Measurements from ENCODE around the gene PXMP2. TPM values are rescaled to one million over a fixed set of nuclear protein-coding genes. Genes with fewer than 3 reads are reported as not detected.

The PXMP2 gene
- total and polyA plus RNA-seq, 9 donors = 17.7 to 28.9 (median 23.2) TPM

DNA sequence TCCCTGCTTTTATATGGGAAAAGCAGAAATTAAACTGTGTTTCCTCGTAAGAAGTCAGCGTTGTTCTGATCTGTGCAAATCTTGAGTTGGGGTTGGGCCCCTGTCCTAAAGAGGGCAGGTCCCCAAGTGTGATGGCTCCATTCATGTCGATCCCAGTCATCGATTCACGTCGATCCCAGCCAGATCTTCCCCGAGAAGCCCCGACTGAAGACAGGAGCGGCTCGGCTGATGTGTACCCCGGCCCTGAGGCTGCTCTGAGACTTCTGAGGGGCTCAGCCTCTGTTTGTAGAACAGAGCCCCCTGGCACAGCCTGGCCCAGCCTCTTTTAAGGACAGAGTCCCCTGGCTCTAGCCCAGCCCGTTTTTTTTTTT is 32.6 kb downstream of the PXMP2 start:
- no peak overlapping the region for H3K27ac ChIP-seq (ENCODE audit: low read length)
- peaks cover 73% of the 10 kb centered on the region for H3K36me3 ChIP-seq (ENCODE audit: control insufficient read depth, insufficient read depth, low read length)
- no peak for DNase-seq
- no peaks in the 10 kb centered on the region for H3K27me3 ChIP-seq (ENCODE audit: control insufficient read depth, insufficient read depth, low read length)
- 89% methylated on average over 12 of the region's 12 CpGs for WGBS (ENCODE audit: insufficient coverage)
- H3K4me3 ChIP-seq (ENCODE audit: low read length) = no peak overlapping the region
- no peaks in the 10 kb centered on the region for H3K9me3 ChIP-seq (replicated peaks; ENCODE audit: control insufficient read depth, low read depth, low read length)
- peaks cover 10% of the 10 kb centered on the region for H3K4me1 ChIP-seq (ENCODE audit: control insufficient read depth, insufficient read depth, low read length)

DNA sequence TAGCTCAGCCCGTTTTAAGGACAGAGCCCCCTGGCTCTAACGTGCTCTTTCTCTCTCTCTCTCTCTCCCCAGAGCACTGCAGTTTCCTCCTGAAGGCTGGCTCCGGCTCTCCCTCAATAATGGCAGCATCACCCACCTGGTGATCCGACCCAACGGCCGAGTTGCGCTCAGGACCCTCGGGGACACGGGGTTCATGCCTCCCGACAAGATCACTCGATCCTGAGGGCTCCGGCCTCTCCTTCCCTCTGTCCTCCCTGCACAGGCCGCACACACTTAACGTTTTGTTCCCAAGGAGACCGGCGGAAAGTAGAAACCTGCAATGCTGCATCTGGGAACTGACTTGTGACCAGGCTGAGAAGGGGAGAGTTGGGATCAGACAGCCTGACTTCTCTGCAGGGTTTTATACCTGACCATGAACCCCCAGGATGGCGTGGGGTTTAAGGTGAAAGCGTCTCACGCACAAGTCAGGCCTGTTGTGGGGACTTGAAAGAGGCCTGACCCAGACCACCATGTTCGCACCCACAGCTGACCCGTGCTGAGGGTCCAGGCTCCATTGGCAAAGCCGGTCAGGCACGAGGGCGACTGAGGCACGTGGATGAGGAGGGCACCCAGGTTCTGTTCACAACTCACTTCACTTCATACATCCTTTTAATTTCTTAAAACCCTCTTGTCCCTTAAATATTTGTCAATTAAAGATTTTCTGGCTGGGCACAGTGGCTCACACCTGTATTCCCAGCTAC is 33.4 kb downstream of the PXMP2 start:
- Histone ChIP-seq H3K4me1 (ENCODE audit: control insufficient read depth, insufficient read depth, low read length) (peaks cover 13% of the 10 kb centered on the region), H3K27ac (ENCODE audit: low read length) (no peak overlapping the region), H3K9me3 (replicated peaks; ENCODE audit: control insufficient read depth, low read depth, low read length) (no peaks in the 10 kb centered on the region), H3K4me3 (ENCODE audit: low read length) (no peak overlapping the region), H3K27me3 (ENCODE audit: control insufficient read depth, insufficient read depth, low read length) (no peaks in the 10 kb centered on the region), H3K36me3 (ENCODE audit: control insufficient read depth, insufficient read depth, low read length) (peaks cover 73% of the 10 kb centered on the region)
- no peak for DNase-seq
- 89% methylated on average over 17 of the region's 25 CpGs for WGBS (ENCODE audit: insufficient coverage)

DNA sequence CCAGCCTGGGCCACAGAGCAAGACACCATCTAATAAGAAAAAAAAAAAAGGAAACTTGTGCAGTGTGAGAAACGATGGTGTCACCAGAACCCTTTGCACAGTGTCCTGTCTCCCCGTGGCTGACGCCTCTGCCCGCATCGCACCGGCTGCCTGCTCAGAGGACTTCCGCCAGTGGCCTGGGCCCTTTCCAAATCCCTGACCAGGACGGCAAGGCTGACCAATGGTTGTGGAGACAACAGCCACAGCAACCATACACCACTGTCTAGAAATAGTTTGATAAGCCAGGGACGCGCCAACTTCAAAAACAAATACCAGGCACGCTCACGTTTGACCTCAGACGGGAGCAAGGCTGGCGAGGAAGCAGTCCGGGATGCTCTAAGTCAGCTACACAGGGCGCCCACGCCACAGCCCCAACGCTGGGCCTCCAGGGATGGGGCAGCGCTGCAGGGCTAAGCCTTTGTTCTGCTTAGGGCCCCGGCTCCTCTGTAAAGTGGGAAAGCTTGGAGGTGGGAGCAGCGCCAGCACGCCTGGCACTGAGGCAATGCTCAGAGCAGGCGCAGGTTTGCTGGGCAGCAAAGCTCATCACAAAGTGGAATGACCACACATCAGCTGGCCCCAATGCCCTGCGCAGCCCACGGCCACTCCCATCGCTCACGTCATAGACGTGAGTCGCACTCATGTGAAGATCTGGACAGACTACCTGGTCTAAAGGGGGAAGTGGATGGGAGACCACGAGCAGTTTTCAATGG is 35.8 kb downstream of the PXMP2 start:
- WGBS (ENCODE audit: insufficient coverage) = 87% methylated on average over 28 of the region's 30 CpGs
- peaks cover 76% of the 10 kb centered on the region for H3K36me3 ChIP-seq (ENCODE audit: control insufficient read depth, insufficient read depth, low read length)

GRCh38 chr12:132723764-132724140 is 36.4 kb downstream of the PXMP2 start:
- peaks cover 13% of the 10 kb centered on the region for H3K4me1 ChIP-seq (ENCODE audit: control insufficient read depth, insufficient read depth, low read length)
- no peaks in the 10 kb centered on the region for H3K27me3 ChIP-seq (ENCODE audit: control insufficient read depth, insufficient read depth, low read length)
- DNase-seq = no peak
- H3K9me3 ChIP-seq (replicated peaks; ENCODE audit: control insufficient read depth, low read depth, low read length) = no peaks in the 10 kb centered on the region
- H3K4me3 ChIP-seq (ENCODE audit: low read length) = no peak overlapping the region
- no peak overlapping the region for H3K27ac ChIP-seq (ENCODE audit: low read length)
- H3K36me3 ChIP-seq (ENCODE audit: control insufficient read depth, insufficient read depth, low read length) = peaks cover 78% of the 10 kb centered on the region
- 83% methylated on average over 1 of the region's 2 CpGs for WGBS (ENCODE audit: insufficient coverage)

More for the DNA sequence above, 35.8 kb downstream of the PXMP2 start:
- no peak for DNase-seq
- H3K27me3 ChIP-seq (ENCODE audit: control insufficient read depth, insufficient read depth, low read length) = no peaks in the 10 kb centered on the region
- H3K27ac ChIP-seq (ENCODE audit: low read length) = no peak overlapping the region
- H3K9me3 ChIP-seq (replicated peaks; ENCODE audit: control insufficient read depth, low read depth, low read length) = no peaks in the 10 kb centered on the region
- no peak overlapping the region for H3K4me3 ChIP-seq (ENCODE audit: low read length)
- peaks cover 13% of the 10 kb centered on the region for H3K4me1 ChIP-seq (ENCODE audit: control insufficient read depth, insufficient read depth, low read length)

- Histone ChIP-seq H3K4me3 (ENCODE audit: low read length) (no peak overlapping the region), H3K27ac (ENCODE audit: low read length) (peak overlapping the region; percentile 78), H3K4me1 (ENCODE audit: control insufficient read depth, insufficient read depth, low read length) (peaks cover 13% of the 10 kb centered on the region), H3K9me3 (replicated peaks; ENCODE audit: control insufficient read depth, low read depth, low read length) (no peaks in the 10 kb centered on the region), H3K27me3 (ENCODE audit: control insufficient read depth, insufficient read depth, low read length) (no peaks in the 10 kb centered on the region), H3K36me3 (ENCODE audit: control insufficient read depth, insufficient read depth, low read length) (peaks cover 74% of the 10 kb centered on the region)
- 76% methylated on average over 30 of the region's 30 CpGs for whole genome bisulfite sequencing (ENCODE audit: insufficient coverage)
- peak; percentile 60 for DNase-seq
Observed at GRCh38 chr12:132724506-132725241, 37.3 kb downstream of the PXMP2 start.

DNA sequence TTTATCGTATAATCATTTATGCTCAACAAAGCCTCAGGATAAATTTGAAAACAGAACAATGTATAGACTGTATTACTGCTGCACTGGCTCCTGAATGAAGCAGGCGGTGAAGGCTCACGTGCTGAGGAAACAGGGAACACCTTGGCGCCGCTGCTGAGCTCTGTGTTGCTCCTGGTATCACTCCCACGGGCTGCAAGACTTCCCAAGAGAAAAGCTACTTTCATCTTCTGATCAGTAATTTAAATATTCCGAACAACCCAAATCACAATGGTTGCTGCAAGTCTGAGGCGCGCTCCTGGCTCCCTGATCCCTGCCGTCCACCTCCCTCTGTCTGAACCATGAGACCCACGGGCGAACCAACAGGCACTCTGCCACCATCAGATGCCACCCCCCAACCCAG is 39.0 kb downstream of the PXMP2 start:
- 98% methylated on average over 11 of the region's 12 CpGs for WGBS (ENCODE audit: insufficient coverage)
- no peak overlapping the region for H3K27ac ChIP-seq (ENCODE audit: low read length)
- no peak for DNase-seq
- H3K4me3 ChIP-seq (ENCODE audit: low read length) = no peak overlapping the region
- H3K4me1 ChIP-seq (ENCODE audit: control insufficient read depth, insufficient read depth, low read length) = peaks cover 13% of the 10 kb centered on the region
- no peaks in the 10 kb centered on the region for H3K9me3 ChIP-seq (replicated peaks; ENCODE audit: control insufficient read depth, low read depth, low read length)
- H3K36me3 ChIP-seq (ENCODE audit: control insufficient read depth, insufficient read depth, low read length) = peaks cover 76% of the 10 kb centered on the region
- H3K27me3 ChIP-seq (ENCODE audit: control insufficient read depth, insufficient read depth, low read length) = no peaks in the 10 kb centered on the region

- 93% methylated on average over 35 of the region's 37 CpGs for WGBS (ENCODE audit: insufficient coverage)
- DNase-seq = no peak
Observed at GRCh38 chr12:132727091-132727794, 39.9 kb downstream of the PXMP2 start.

DNA sequence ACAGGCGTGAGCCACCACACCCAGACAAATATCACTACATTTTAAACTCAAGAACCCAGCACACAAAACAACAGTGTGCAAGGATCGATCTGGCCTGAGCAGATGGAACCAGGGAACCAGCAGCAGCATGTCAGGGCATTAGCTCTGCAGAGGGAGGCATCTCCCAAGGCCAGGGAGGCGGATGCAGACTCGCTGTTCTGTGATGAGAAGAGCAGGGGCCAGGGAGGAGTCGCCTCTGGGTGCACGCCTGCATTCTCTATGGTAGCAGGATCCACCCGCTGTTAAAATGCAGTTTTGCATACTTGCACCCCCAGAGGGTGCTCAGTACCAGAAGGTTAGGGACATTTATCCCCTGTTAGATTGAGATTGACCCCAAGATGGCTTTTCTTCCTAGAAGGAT is 41.1 kb downstream of the PXMP2 start:
- Histone ChIP-seq H3K4me1 (ENCODE audit: control insufficient read depth, insufficient read depth, low read length) (peaks cover 13% of the 10 kb centered on the region), H3K27ac (ENCODE audit: low read length) (no peak overlapping the region), H3K4me3 (ENCODE audit: low read length) (no peak overlapping the region), H3K27me3 (ENCODE audit: control insufficient read depth, insufficient read depth, low read length) (no peaks in the 10 kb centered on the region), H3K36me3 (ENCODE audit: control insufficient read depth, insufficient read depth, low read length) (peaks cover 82% of the 10 kb centered on the region), H3K9me3 (replicated peaks; ENCODE audit: control insufficient read depth, low read depth, low read length) (no peaks in the 10 kb centered on the region)
- 92% methylated on average over 6 of the region's 7 CpGs for WGBS (ENCODE audit: insufficient coverage)
- no peak for DNase-seq

More at GRCh38 chr12:132727091-132727794, 39.9 kb downstream of the PXMP2 start:
- peaks cover 13% of the 10 kb centered on the region for H3K4me1 ChIP-seq (ENCODE audit: control insufficient read depth, insufficient read depth, low read length)
- peaks cover 80% of the 10 kb centered on the region for H3K36me3 ChIP-seq (ENCODE audit: control insufficient read depth, insufficient read depth, low read length)
- H3K4me3 ChIP-seq (ENCODE audit: low read length) = no peak overlapping the region
- H3K27me3 ChIP-seq (ENCODE audit: control insufficient read depth, insufficient read depth, low read length) = no peaks in the 10 kb centered on the region
- H3K27ac ChIP-seq (ENCODE audit: low read length) = no peak overlapping the region
- H3K9me3 ChIP-seq (replicated peaks; ENCODE audit: control insufficient read depth, low read depth, low read length) = no peaks in the 10 kb centered on the region

GRCh38 chr12:132729541-132730320 is 42.3 kb downstream of the PXMP2 start:
- H3K36me3 ChIP-seq (ENCODE audit: control insufficient read depth, insufficient read depth, low read length) = peaks cover 82% of the 10 kb centered on the region
- 78% methylated on average over 21 of the region's 24 CpGs for WGBS (ENCODE audit: insufficient coverage)

More at GRCh38 chr12:132729541-132730320, 42.3 kb downstream of the PXMP2 start:
- Histone ChIP-seq H3K9me3 (replicated peaks; ENCODE audit: control insufficient read depth, low read depth, low read length) (no peaks in the 10 kb centered on the region), H3K27ac (ENCODE audit: low read length) (no peak overlapping the region), H3K27me3 (ENCODE audit: control insufficient read depth, insufficient read depth, low read length) (no peaks in the 10 kb centered on the region), H3K4me1 (ENCODE audit: control insufficient read depth, insufficient read depth, low read length) (peaks cover 5% of the 10 kb centered on the region), H3K4me3 (ENCODE audit: low read length) (no peak overlapping the region)
- DNase-seq = no peak

Measured in muscle of leg (tissue), 11 donors.